Breast epithelium (tissue), 3 donors: ENCODE results near the gene CHCHD5.

ENCODE experiments used
- POLR2A ChIP-seq: fragments of 450-650 bp; IDR thresholded peaks from one replicate; pipeline ENCODE4 v1.6.1; 2016; ENCODE audit warnings: antibody characterized with exemption, mild to moderate bottlenecking, moderate library complexity
- TF ChIP-seq, protein P1 (sequence below), 3 donors: fragments of 450-650 bp; IDR thresholded peaks; one replicate each; pipeline ENCODE4 v1.5.1; 2016 to 2017; ENCODE audit warnings: antibody characterized with exemption in 3 of 3, mild to moderate bottlenecking in 3 of 3, moderate library complexity in 3 of 3

- TF ChIP-seq, protein P1, sequence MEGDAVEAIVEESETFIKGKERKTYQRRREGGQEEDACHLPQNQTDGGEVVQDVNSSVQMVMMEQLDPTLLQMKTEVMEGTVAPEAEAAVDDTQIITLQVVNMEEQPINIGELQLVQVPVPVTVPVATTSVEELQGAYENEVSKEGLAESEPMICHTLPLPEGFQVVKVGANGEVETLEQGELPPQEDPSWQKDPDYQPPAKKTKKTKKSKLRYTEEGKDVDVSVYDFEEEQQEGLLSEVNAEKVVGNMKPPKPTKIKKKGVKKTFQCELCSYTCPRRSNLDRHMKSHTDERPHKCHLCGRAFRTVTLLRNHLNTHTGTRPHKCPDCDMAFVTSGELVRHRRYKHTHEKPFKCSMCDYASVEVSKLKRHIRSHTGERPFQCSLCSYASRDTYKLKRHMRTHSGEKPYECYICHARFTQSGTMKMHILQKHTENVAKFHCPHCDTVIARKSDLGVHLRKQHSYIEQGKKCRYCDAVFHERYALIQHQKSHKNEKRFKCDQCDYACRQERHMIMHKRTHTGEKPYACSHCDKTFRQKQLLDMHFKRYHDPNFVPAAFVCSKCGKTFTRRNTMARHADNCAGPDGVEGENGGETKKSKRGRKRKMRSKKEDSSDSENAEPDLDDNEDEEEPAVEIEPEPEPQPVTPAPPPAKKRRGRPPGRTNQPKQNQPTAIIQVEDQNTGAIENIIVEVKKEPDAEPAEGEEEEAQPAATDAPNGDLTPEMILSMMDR (IDR thresholded peaks at IDR 0.05): no peak
- no peak for TF ChIP-seq POLR2A
These were observed 37.1 kb upstream of the CHCHD5 start for GRCh38 chr2:112547333-112547732.
